ENCODE measurements around the gene PRKCE.
"Not testable (repeated sequence)": the region's sequence is repeated elsewhere in the genome, so short reads cannot be mapped to it uniquely, and the experiment has no call there.

The PRKCE gene

GRCh38 chr2:46195819-46196218 lies 544.3 kb downstream of the PRKCE start:
- no peak for DNase-seq (ENCODE audit: low read depth)

DNA sequence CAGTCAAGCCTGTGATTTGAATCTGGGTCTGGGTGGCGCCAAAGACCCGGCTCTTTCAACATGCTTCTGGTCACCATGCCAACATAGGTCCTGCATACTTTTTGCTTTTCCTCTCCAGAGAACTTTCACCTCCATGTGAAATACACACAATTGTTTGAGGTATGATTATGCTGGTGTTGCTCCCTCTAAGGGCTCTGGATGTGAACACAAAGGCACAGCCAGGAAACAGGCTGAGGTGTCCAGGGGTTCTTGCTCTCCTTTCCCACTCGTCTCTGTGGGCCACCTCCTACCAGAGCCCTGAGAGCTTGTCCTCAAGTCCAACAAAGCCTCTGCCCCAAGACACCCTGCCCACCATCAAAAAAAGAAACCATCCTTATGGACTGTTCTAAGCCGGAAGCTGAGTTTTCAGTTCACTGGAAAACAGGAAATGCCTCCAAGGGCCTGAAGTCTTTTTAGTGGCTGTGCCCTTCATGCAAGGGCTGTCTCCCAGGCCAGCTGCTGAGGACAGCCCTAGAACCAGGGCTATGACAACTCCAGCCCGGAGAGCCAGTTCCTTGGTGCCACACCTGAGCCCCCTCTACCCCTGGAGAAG lies 545.5 kb downstream of the PRKCE start:
- DNase-seq (ENCODE audit: low read depth), result no peak

- no peak for DNase-seq (ENCODE audit: low read depth)
These were observed 546.2 kb downstream of the PRKCE start for GRCh38 chr2:46197672-46198071.

DNA sequence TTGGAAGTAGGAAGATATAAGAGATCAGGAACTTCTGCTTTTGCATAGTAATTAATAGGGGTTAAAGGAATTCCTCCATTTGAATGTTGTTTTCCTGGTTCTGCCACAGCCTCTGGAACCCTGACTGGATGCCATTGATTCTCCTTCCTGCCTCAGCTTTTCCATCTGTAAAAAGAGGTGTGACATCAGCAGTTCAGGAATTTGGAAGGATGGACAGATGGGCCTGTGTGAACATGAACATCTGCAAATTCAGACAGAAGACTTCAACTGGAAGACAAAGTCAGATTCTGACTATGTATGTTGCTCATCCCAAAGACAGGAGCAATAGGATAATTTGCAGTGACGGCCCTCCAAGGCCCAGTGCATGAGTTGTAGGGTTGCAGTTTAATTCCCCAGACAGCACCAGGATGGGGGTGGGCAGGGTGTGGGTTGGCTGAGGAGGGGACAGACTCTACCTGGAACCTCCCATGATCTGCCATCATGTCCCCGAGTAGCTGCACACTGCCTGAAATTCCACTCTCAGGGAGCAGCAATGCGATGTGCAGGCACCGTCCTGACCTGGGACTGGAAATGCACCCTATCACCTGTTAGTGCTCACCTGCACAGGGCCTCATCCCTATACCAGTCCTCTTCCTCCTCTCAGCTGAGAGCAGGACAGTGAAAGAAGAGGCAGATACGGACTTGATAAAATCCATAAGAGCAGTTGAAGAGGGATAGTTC lies 546.8 kb downstream of the PRKCE start:
- DNase-seq (ENCODE audit: low read depth), result no peak

DNA sequence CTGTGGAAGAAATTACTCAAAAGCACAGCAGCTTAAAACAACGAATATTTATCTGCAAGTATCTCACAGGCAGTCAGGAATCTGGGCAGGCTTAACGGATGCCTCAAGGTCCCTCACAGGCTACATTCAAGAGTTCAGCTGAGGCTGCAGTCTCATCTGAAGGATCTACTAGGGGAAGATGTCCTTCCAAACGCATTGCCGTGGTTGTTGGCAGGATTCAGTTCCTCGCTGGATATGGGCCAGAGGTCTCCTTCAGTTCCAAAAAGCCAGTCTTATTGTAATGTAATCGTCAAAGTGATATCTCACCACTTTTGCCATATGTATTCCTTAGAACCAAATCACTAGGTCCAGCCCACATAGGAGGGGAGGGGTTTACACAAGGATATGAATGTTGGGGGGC lies 547.5 kb downstream of the PRKCE start:
- no peak for DNase-seq (ENCODE audit: low read depth)

DNA sequence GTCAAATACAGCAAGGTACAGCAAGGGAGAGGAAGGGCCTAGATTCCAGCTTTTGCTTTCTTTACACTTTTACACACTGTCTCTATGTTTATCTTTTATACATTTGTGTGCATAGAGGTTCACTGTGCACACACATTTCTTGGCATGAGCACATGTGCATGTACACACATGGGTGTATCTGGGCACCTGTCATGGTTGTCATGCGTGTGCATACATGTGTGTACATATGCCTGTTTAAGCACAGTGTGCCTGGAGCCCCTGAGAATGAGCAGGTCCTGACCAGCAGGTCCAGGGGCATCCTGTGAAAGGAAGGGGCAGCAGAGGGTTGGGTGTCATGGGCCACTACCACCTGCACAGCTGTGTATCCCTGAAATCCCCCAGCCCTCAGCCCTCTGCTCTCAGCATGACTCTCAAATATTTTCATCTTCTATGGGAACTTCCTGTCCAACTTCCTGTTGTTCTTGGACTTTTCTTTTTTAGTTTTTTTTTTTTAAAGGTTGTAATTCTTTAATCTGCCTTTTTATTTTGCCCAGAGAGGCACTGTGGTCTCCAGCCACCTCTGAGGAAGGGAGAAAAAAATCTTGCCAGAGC lies 548.7 kb downstream of the PRKCE start:
- no peak for DNase-seq (ENCODE audit: low read depth)

- no peak for DNase-seq (ENCODE audit: low read depth)
These were observed 549.6 kb downstream of the PRKCE start for GRCh38 chr2:46200861-46201605.

DNA sequence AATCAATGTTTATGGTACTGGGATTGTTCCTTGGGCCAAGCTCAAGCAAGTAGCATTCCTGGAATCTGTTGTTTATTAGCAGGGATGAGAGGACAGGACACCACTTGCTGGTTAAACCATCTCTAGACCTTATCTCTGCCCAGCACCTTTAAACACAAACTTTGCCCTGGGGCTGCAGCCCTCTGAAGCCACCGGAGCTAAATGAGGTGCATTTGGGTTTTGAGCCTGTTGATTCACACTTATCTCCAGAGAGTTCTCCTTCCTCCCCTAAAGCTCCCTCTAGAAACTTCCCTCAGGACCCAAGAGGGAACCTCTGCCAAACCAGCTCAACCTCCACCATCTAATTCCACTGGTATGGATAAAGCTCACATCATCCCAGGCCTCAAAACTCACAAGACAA lies 551.0 kb downstream of the PRKCE start:
- DNase-seq (ENCODE audit: low read depth), result no peak

GRCh38 chr2:46202987-46203386 lies 551.5 kb downstream of the PRKCE start:
- DNase-seq (ENCODE audit: low read depth), result no peak

GRCh38 chr2:46203636-46204035 lies 552.2 kb downstream of the PRKCE start:
- not testable (repeated sequence) for DNase-seq (ENCODE audit: low read depth)

DNA sequence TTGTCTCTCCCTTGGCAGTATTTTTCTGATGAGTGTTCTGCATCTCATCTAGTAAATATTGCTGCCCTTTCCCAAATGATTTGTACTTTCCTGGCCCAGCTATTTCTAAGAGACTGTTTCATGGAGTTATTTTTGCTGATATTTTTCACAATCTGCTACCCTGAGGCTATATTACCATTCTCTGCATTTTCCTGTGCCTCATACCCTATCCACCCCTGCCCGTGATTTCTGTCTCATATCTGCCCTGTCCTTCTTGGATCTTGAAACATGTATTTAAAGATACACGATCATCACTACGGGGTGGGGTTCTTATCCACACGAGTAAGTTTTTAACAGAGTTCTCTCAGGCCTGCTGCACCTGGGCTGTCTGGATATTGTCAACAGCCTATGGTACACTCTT lies 556.1 kb downstream of the PRKCE start:
- DNase-seq (ENCODE audit: low read depth), result no peak

DNA sequence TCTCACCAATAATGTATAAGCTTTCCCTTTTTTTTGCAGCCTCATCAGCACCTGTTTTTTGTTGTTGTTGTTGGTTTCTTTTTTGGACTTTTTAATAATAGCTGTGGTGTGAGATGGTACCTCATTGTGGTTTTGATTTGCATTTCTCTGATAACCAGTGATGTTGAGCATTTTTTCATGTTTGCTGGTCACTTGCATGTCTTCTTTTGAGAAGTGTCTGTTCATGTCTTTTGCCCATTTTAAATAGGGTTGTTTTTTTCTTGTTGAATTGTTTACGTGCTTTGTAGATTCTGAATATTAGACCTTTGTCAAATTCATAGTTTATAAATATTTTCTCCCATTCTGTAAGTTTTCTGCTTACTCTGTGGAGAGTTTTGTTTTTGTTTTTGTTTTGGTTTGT lies 557.3 kb downstream of the PRKCE start:
- no peak for DNase-seq (ENCODE audit: low read depth)

DNA sequence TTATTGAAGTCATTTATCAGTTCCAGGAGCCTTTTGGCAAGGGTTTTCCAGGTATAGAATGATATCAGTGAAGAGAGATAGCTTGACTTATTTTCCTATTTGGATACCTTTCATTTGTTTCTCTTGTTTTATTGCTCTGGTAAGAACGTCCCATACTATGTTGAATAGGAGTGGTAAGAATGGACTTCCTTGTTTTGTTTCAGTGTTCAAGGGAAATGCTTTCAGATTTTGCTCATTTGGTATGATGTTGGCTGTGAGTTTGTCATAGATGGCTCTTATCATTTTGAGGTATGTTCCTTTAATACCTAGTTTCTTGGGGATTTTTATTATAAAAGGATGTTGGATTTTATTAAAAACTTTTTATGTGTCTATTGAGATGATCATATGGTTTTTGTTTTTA lies 558.6 kb downstream of the PRKCE start:
- DNase-seq (ENCODE audit: low read depth), result no peak

DNA sequence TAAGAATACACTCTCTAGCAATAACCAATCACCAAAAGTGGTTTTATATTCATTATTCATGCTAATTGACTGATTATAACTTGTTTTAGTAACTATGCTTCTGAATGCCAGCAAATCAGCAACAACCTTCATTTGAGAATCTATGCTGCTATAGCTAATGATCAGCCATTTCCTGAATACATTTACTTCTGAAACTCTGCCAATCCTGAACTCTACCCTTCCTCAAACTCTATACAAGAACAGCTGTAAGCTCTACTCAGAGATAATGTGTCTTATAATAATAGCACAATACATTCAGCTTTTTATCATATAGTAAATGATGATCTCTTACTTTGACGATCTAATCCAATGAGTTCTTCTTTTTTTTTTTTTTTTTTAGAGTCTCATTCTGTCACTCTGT lies 560.0 kb downstream of the PRKCE start:
- DNase-seq (ENCODE audit: low read depth), result no peak

GRCh38 chr2:46213906-46214305 lies 562.4 kb downstream of the PRKCE start:
- DNase-seq (ENCODE audit: low read depth), result no peak

DNA sequence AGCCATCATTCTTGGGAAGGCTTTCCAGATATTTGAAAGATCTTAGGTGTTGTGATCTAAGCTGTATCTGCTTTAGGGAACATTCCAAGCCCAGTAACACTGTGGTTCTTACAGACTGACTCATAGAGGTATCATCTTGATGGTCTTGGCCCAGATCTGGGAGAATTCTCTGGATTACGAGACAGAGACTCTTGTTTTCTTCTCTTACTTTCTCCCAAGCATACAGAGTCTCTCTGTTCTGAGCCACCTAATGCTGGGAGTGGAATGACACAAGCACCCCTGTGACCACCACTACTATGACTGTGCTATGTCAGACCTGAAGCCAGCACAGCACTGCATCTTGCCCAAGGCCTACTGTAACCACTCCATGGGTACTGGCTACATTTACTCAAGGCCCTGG lies 564.7 kb downstream of the PRKCE start:
- DNase-seq (ENCODE audit: low read depth), result peak; percentile 89

GRCh38 chr2:46223514-46223913 lies 572.0 kb downstream of the PRKCE start:
- DNase-seq (ENCODE audit: low read depth), result not testable (repeated sequence)

DNA sequence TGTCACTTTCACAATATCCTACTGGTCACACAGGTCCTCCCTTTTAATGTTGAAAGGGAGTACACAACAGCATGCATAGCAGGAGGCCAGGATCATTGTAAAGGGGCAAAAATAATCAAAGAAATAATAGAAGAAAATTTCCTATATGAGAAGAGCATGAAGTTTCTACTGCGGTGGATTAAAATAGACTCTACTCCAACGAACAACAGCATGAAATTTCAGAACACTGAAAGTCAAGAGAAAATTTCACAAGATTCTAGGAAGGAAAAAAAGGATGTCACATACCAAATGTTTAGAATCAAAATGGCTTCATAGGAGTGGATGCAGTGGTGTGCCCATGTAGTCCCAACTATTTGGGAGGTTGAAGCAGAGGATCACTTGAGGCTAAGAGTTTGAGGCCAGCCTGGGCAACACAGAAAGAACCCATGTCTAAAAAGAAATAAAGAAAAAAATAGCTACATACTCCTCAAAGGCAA lies 573.7 kb downstream of the PRKCE start:
- DNase-seq (ENCODE audit: low read depth), result no peak

DNA sequence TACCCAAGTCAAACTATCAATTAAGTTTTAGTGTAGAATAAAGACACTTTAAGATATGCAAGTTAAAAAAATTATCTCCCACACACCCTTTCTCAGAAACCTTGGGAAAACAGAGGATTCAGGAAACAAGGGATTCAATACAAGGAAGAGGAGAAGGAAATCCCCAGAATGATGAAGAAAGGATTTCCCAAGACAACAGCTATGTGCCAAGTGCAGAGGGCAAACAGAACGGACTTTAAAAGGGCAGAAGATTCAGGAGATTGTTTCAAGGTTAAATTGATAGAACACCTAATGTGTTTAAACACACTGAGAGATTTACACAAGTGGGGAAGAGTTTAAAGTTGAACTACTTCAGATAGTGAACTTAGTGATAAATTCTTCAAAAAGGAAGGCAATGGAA lies 574.3 kb downstream of the PRKCE start:
- no peak for DNase-seq (ENCODE audit: low read depth)

DNA sequence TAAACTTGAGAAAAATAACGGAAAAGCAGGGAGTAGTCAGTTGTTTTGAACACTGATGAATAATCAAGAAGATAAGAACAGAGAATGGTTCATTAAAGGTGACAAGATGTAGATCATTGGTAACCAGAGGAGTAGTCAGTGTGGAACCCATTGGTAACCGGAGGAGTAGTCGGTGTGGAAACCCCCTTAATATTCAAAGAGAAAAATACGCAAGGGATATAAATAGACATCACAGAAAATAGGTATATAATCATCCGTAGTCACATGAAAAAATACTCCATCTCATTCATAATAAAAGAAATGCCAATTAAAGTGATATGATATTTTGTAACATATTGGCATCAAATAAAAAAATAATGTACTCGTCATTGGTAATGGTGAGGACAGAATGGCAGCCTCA lies 575.1 kb downstream of the PRKCE start:
- no peak for DNase-seq (ENCODE audit: low read depth)

DNA sequence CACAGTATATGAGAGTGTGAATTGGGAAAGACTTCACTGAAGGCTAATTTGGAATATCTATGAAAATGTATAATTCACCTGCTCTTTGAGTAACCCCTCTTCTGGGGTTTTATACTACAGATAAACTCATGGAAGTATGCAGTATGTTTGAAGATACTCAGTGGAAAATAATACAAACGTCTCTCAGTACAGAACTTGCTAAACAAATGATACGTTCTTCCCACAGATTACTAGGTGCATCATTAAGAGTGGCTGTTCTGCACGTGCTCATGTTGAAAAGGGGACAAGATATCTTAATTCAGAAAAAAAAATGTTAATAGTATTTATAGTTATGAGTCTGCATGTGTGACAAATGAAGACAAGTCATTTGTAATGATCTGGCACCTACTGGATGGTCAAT lies 575.5 kb downstream of the PRKCE start:
- DNase-seq (ENCODE audit: low read depth), result no peak

- DNase-seq (ENCODE audit: low read depth), result no peak
These were observed 576.3 kb downstream of the PRKCE start for GRCh38 chr2:46227674-46228289.

All from amniotic epithelial cell (primary cell).